ENCODE measurements around the gene EBF4. TPM values are rescaled to one million over a fixed set of nuclear protein-coding genes. Genes with fewer than 3 reads are reported as not detected.
"Not testable (repeated sequence)": the region's sequence is repeated elsewhere in the genome, so short reads cannot be mapped to it uniquely, and the experiment has no call there.

The EBF4 gene
- total RNA-seq, 2 donors from 2014 or later: 2.0 to 7.5 TPM

DNA sequence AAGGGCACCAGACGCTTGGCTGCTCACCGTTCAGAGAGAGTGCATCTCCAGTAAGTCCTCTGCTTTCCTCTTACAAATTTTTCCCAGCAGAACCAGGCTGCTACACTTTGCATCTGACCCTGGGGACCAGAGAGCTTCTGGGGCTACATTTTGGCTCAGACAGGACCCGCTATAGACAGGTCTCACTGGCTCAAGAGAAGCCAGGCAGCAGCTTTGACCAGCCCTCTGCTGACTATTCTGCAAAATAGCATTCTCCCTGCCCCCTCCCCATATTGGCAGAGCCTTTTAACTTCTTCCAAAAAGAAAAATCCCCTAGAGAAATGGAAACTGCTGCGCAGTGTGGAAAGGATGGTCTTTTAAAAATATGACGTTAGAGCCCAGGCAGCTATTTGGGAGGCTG is 70.6 kb downstream of the EBF4 start:
- H3K9ac ChIP-seq (ENCODE audit: low read depth in 2 of 2, low read length in 2 of 2): no peak overlapping the region
- H3K27ac ChIP-seq: no peak overlapping the region
- DNase-seq: no peak
- TF ChIP-seq, protein P1, sequence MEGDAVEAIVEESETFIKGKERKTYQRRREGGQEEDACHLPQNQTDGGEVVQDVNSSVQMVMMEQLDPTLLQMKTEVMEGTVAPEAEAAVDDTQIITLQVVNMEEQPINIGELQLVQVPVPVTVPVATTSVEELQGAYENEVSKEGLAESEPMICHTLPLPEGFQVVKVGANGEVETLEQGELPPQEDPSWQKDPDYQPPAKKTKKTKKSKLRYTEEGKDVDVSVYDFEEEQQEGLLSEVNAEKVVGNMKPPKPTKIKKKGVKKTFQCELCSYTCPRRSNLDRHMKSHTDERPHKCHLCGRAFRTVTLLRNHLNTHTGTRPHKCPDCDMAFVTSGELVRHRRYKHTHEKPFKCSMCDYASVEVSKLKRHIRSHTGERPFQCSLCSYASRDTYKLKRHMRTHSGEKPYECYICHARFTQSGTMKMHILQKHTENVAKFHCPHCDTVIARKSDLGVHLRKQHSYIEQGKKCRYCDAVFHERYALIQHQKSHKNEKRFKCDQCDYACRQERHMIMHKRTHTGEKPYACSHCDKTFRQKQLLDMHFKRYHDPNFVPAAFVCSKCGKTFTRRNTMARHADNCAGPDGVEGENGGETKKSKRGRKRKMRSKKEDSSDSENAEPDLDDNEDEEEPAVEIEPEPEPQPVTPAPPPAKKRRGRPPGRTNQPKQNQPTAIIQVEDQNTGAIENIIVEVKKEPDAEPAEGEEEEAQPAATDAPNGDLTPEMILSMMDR (IDR thresholded peaks at IDR 0.05): no peak
- no peak overlapping the region for H3K4me3 ChIP-seq
- H3K27me3 ChIP-seq: no peaks in the 10 kb centered on the region
- no peaks in the 10 kb centered on the region for H3K4me1 ChIP-seq
- H3K9me3 ChIP-seq: no peaks in the 10 kb centered on the region
- no peaks in the 10 kb centered on the region for H3K36me3 ChIP-seq
- intact Hi-C loops (cut with DNase I): no loop called here

DNA sequence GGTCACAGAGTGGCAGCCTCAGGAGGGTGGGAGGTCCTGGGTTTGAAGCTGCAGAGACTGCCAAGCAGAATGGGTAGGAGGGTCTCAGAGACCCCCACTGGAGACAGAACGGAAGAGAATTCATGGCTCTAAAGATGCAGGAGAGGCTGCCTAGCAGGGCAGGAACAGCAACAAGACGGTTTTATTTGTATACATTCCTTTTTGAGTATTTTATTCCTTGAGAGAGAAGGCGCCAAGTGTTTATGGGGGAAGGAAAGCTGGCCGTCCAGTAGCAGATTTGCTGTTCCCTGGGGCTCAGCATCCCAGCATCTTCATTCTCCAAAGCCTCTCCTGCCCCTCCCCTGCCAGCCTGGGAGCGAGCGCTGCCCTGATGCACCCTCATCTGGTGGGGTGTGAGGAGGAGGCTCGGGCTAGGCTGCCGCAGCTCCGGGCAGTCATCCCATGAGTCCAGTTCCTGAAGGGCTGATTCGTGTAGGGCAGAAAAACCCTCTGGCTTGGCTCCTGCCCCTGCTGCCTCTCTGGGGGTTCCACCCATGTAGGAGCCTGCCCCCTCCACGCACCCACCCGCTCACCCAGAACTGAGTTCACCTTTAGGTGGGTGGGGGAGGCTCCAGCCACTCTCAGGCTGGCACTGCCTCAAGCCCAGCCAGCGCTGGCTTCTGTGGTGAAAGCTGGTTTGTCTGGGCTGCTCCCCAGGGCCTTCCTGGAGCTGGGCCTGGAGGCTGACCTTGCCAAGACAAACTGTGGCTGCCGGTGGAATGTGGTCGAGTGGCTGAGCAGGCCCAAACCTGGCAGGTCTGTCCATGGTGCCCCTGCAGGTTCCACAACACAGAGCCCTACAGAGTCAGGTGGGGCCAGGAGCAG is 75.4 kb downstream of the EBF4 start:
- Histone ChIP-seq H3K27me3 (no peaks in the 10 kb centered on the region), H3K9ac (ENCODE audit: low read depth in 2 of 2, low read length in 2 of 2) (no peak overlapping the region), H3K9me3 (no peaks in the 10 kb centered on the region), H3K4me1 (no peaks in the 10 kb centered on the region), H3K4me3 (no peak overlapping the region), H3K36me3 (no peaks in the 10 kb centered on the region), H3K27ac (no peak overlapping the region)
- no peak for DNase-seq
- TF ChIP-seq, protein P1 (IDR thresholded peaks at IDR 0.05): no peak
- intact Hi-C loops (cut with DNase I): no loop called here

DNA sequence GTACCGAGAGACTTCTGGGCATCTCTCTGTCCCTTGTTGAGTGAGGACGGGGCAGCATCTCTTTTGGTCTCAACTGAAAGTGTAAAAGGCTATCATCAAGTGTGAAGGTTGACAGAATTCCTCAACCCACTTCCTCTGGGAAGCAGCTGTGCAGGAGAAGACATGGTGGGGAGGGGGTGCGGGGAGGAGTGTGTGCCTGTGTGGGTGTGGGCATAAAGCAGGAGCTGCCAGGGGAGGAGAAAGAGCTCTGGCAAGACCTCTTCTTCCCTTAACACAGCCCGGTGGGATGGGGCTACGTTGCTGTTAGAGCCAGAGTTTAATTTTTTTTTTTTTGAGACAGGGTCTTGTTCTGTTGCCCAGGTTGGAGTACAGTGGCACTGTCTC is 76.0 kb downstream of the EBF4 start:
- DNase-seq: no peak
- no peak overlapping the region for H3K9ac ChIP-seq (ENCODE audit: low read depth in 2 of 2, low read length in 2 of 2)
- H3K9me3 ChIP-seq: no peaks in the 10 kb centered on the region
- TF ChIP-seq, protein P1 (IDR thresholded peaks at IDR 0.05): no peak
- no peak overlapping the region for H3K27ac ChIP-seq
- no peaks in the 10 kb centered on the region for H3K27me3 ChIP-seq
- H3K4me1 ChIP-seq: no peaks in the 10 kb centered on the region
- intact Hi-C loops (cut with DNase I): no loop called here
- H3K36me3 ChIP-seq: no peaks in the 10 kb centered on the region
- no peak overlapping the region for H3K4me3 ChIP-seq

DNA sequence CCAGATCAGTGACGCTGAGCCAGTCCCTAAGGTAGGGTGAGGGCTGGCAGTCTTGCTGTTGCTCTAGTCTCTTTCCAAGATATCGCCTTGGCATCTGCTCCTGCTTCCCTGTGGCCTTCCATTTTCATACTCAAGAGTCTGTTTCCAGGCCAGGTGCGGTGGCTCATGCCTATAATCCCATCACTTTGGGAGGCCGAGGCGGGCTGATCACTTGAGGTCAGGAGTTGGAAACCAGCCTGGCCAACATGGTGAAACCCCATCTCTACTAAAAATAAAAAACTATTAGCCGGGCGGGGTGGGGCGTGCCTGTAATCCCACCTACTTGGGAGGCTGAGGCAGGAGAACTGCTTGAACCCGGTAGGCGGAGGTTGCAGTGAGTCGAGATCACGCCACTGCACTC is 77.5 kb downstream of the EBF4 start:
- H3K27me3 ChIP-seq; H3K27ac ChIP-seq; intact Hi-C loops (cut with DNase I); H3K4me3 ChIP-seq; H3K36me3 ChIP-seq; H3K4me1 ChIP-seq; H3K9me3 ChIP-seq; H3K9ac ChIP-seq (ENCODE audit: low read depth in 2 of 2, low read length in 2 of 2); DNase-seq: not testable (repeated sequence)

DNA sequence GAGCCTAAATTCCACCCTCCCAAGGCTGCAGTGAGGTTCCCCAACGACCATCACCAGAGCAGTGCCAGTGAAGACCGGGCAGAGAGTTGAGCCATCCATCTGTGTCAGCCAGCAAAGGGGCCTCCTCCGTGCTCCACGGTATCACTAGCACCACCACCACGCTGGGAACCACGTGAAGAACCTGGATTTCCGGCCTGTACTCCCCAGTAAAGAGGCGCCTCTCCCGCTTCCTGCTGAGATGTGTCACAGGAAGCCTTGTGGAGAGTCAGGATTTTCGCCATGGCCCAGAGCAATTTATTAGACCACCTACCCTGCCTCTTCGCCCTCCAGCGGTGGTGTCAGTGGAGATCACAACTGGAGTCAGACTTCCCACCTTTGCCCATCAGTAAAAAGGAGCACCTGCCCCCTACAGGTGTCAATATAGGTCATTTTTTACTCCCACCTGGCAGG is 79.1 kb downstream of the EBF4 start:
- no peak overlapping the region for H3K27ac ChIP-seq
- no peak for DNase-seq
- H3K4me3 ChIP-seq: no peak overlapping the region
- TF ChIP-seq, protein P1 (IDR thresholded peaks at IDR 0.05): no peak
- intact Hi-C loops (cut with DNase I): no loop called here
- H3K9me3 ChIP-seq: no peaks in the 10 kb centered on the region
- no peaks in the 10 kb centered on the region for H3K27me3 ChIP-seq
- H3K36me3 ChIP-seq: no peaks in the 10 kb centered on the region
- H3K4me1 ChIP-seq: no peaks in the 10 kb centered on the region
- no peak overlapping the region for H3K9ac ChIP-seq (ENCODE audit: low read depth in 2 of 2, low read length in 2 of 2)

DNA sequence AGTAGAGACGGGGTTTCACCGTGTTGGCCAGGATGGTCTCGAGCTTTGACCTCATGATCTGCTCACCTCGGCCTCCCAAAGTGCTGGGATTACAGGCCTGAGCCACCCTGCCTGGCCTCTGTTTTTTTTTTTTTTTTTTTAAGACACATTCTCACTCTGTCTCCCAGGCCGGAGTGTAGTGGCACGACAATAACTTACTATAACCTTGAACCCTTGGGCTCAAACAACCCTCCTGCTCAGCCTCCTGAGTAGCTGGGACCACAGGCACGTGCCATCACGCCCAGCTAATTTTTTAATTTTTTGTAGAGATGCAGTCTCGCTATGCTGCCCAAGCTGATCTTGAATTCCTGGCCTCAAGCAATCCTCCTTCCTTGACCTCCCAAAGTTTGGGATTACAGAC is 81.2 kb downstream of the EBF4 start:
- no peaks in the 10 kb centered on the region for H3K4me1 ChIP-seq
- no peak overlapping the region for H3K4me3 ChIP-seq
- H3K27ac ChIP-seq: no peak overlapping the region
- no peaks in the 10 kb centered on the region for H3K27me3 ChIP-seq
- TF ChIP-seq, protein P1 (IDR thresholded peaks at IDR 0.05): no peak
- H3K36me3 ChIP-seq: no peaks in the 10 kb centered on the region
- no peak for DNase-seq
- intact Hi-C loops (cut with DNase I): no loop called here
- no peak overlapping the region for H3K9ac ChIP-seq (ENCODE audit: low read depth in 2 of 2, low read length in 2 of 2)
- no peaks in the 10 kb centered on the region for H3K9me3 ChIP-seq
